HG02610 (cell line): ENCODE results near the gene MYCBPAP.

Experiments used
- ATAC-seq: cut with Tn5 transposase; IDR thresholded peaks from one replicate; pipeline ENCODE4 v1.9.1; 2021; ENCODE audit warnings: mild to moderate bottlenecking, moderate library complexity; ENCODE audit not compliant: unreplicated experiment

MYCBPAP gene

GRCh38 chr17:50535407-50535806, 27.2 kb downstream of the MYCBPAP start:
- no peak for ATAC-seq

GRCh38 chr17:50536683-50537646, 28.7 kb downstream of the MYCBPAP start:
- no peak for ATAC-seq

GRCh38 chr17:50537721-50538548, 29.7 kb downstream of the MYCBPAP start:
- no peak for ATAC-seq

GRCh38 chr17:50538549-50539410, 30.5 kb downstream of the MYCBPAP start:
- no peak for ATAC-seq

- no peak for ATAC-seq
Measured at GRCh38 chr17:50539762-50540559, 31.7 kb downstream of the MYCBPAP start.

GRCh38 chr17:50540560-50541401, 32.5 kb downstream of the MYCBPAP start:
- ATAC-seq = no peak

- no peak for ATAC-seq
Measured at GRCh38 chr17:50541402-50541715, 33.1 kb downstream of the MYCBPAP start.

- ATAC-seq = peak; percentile 74
Measured at GRCh38 chr17:50541716-50542688, 33.8 kb downstream of the MYCBPAP start.

- ATAC-seq = no peak
Measured at GRCh38 chr17:50542795-50543774, 34.8 kb downstream of the MYCBPAP start.

- ATAC-seq = no peak
Measured at GRCh38 chr17:50544516-50544915, 36.3 kb downstream of the MYCBPAP start.

- ATAC-seq = no peak
Measured at GRCh38 chr17:50545311-50545710, 37.1 kb downstream of the MYCBPAP start.

GRCh38 chr17:50546701-50547034, 38.4 kb downstream of the MYCBPAP start:
- no peak for ATAC-seq

GRCh38 chr17:50547035-50547735, 38.9 kb downstream of the MYCBPAP start, which contains the start of gene SPATA20:
Gene SPATA20, plus strand, starts transcription at chr17:50547174. Its CDS starts 35 bp downstream, at chr17:50547209.
- peak; percentile 79 for ATAC-seq

GRCh38 chr17:50547736-50548083, 39.5 kb downstream of the MYCBPAP start:
- no peak for ATAC-seq

- ATAC-seq = no peak
Measured at GRCh38 chr17:50548831-50549230, 40.6 kb downstream of the MYCBPAP start.

- ATAC-seq = no peak
Measured at GRCh38 chr17:50549256-50549941, 41.2 kb downstream of the MYCBPAP start.
